Brain microvascular endothelial cell (primary cell): ENCODE data around the gene NCLN.
"Not testable (repeated sequence)": the region's sequence is repeated elsewhere in the genome, so short reads cannot be mapped to it uniquely, and the experiment has no call there.

ENCODE experiments used
- DNase-seq: peaks from one replicate; pipeline ENCODE4 v3.0.0-alpha.2; 2020
- H3K27ac ChIP-seq: fragments of 250-450 bp; sonication (Bioruptor Pico); 2 replicates; pipeline ENCODE4 v1.5.1; 2020; ENCODE audit warnings: mild to moderate bottlenecking, moderate library complexity
- H3K27me3 ChIP-seq: fragments of 250-450 bp; sonication (Bioruptor Pico); replicated peaks from 2 replicates; pipeline ENCODE4 v1.5.1; 2020; ENCODE audit warnings: mild to moderate bottlenecking
- H3K36me3 ChIP-seq: fragments of 250-450 bp; sonication (Bioruptor Pico); replicated peaks from 2 replicates; pipeline ENCODE4 v1.5.1; 2020; ENCODE audit warnings: mild to moderate bottlenecking
- H3K4me3 ChIP-seq: 2 replicates; pipeline ENCODE4 v1.5.1; 2011; ENCODE audit warnings: low read depth, mild to moderate bottlenecking, control low read depth, low read length, moderate library complexity
- CTCF ChIP-seq: IDR thresholded peaks from 2 replicates; pipeline ENCODE4 v1.5.1; 2011; ENCODE audit warnings: low read depth, mild to moderate bottlenecking, moderate library complexity, low read length, control low read depth, inconsistent platforms; ENCODE audit errors: missing control alignments
- in situ Hi-C: cut with HindIII; loops from 2 replicates; pipeline ENCODE4 v1.10.0; 2017; ENCODE audit warnings: low sequenced_read_pairs, low pct_ligation_motif_present

Gene NCLN

GRCh38 chr19:3167533-3168272 lies 18.0 kb upstream of the NCLN start:
- no peak for DNase-seq
- H3K27ac ChIP-seq: no peak overlapping the region
- no peak overlapping the region for H3K4me3 ChIP-seq
- in situ Hi-C loops: no loop called here
- no peaks in the 10 kb centered on the region for H3K27me3 ChIP-seq
- TF ChIP-seq CTCF: no peak
- H3K36me3 ChIP-seq: no peaks in the 10 kb centered on the region

- H3K27me3 ChIP-seq: no peaks in the 10 kb centered on the region
- no peak for TF ChIP-seq CTCF
- H3K4me3 ChIP-seq: no peak overlapping the region
- DNase-seq: no peak
- no peaks in the 10 kb centered on the region for H3K36me3 ChIP-seq
- no peak overlapping the region for H3K27ac ChIP-seq
- in situ Hi-C loops: no loop called here
Measured at GRCh38 chr19:3171894-3172672, 13.6 kb upstream of the NCLN start.

- in situ Hi-C loops, H3K4me3 ChIP-seq, H3K27ac ChIP-seq, H3K27me3 ChIP-seq, H3K36me3 ChIP-seq, DNase-seq: not testable (repeated sequence)
Measured at GRCh38 chr19:3172673-3173000, 13.1 kb upstream of the NCLN start.

- H3K36me3 ChIP-seq: no peaks in the 10 kb centered on the region
- H3K4me3 ChIP-seq: no peak overlapping the region
- in situ Hi-C loops: no loop called here
- no peak overlapping the region for H3K27ac ChIP-seq
- DNase-seq: no peak
- no peak for TF ChIP-seq CTCF
- H3K27me3 ChIP-seq: no peaks in the 10 kb centered on the region
Measured at GRCh38 chr19:3175781-3176714, 9.7 kb upstream of the NCLN start.

GRCh38 chr19:3176715-3177501 lies 8.8 kb upstream of the NCLN start:
- in situ Hi-C loops: no loop called here
- no peak for TF ChIP-seq CTCF
- H3K4me3 ChIP-seq: no peak overlapping the region
- no peak for DNase-seq
- no peak overlapping the region for H3K27ac ChIP-seq
- no peaks in the 10 kb centered on the region for H3K27me3 ChIP-seq
- no peaks in the 10 kb centered on the region for H3K36me3 ChIP-seq
